A673 (cell line): ENCODE measurements around the gene NSFL1C. TPM values are rescaled to one million over a fixed set of nuclear protein-coding genes. Genes with fewer than 3 reads are reported as not detected.

Experiments used
- Bru-seq: library from RNA; stranded (reverse); fragments of 400-500 nt; gene quantifications from one replicate; lab custom pipeline; 2021; lab: Mats Ljungman, UMichigan
- BruChase-seq, 2 experiments: library from RNA; stranded (reverse); fragments of 400-500 nt; gene quantifications; one replicate each; lab custom pipeline; 2021; lab: Mats Ljungman, UMichigan
- BruUV-seq: library from RNA; stranded (reverse); fragments of 400-500 nt; replicated peaks from 2 replicates; lab custom pipeline; 2021; lab: Mats Ljungman, UMichigan
- CTCF ChIA-PET: fragments of 300-600 bp; sonication (Branson Sonifier 250); formaldehyde crosslinking; loops from one replicate; lab custom pipeline; 2022; ENCODE audit warnings: antibody characterized with exemption; lab: Charles Lee
- POLR2A ChIA-PET: fragments of 300-600 bp; sonication (Branson Sonifier 250); formaldehyde crosslinking; loops from one replicate; lab custom pipeline; 2022; ENCODE audit warnings: antibody characterized with exemption; ENCODE audit not compliant: low non-redundant PET; lab: Charles Lee
- DNase-seq: peaks from one replicate; pipeline ENCODE4 v3.0.0-alpha.2; 2015; ENCODE audit warnings: low spot score
- H3K27ac ChIP-seq: fragments of 200-600 bp; sonication (generic); 2 replicates; pipeline ENCODE4 v1.5.1; 2016; ENCODE audit warnings: mixed run types, low read depth, mild to moderate bottlenecking, mixed read lengths, antibody characterized with exemption, low read length; ENCODE audit not compliant: poor library complexity, severe bottlenecking
- H3K27me3 ChIP-seq: fragments of 200-600 bp; sonication (generic); replicated peaks from 2 replicates; pipeline ENCODE4 v1.6.1; 2017; ENCODE audit warnings: mixed run types, low read depth, mild to moderate bottlenecking, mixed read lengths, antibody characterized with exemption, low read length; ENCODE audit not compliant: insufficient read depth, poor library complexity
- H3K36me3 ChIP-seq: fragments of 200-600 bp; sonication (generic); 2 replicates; pipeline ENCODE4 v1.6.1; 2016; ENCODE audit warnings: mixed run types, mild to moderate bottlenecking, mixed read lengths, antibody characterized with exemption, low read length; ENCODE audit not compliant: insufficient read depth, poor library complexity, severe bottlenecking
- H3K4me1 ChIP-seq: fragments of 200-600 bp; sonication (generic); 2 replicates; pipeline ENCODE4 v1.6.1; 2017; ENCODE audit warnings: mixed run types, mild to moderate bottlenecking, mixed read lengths, antibody characterized with exemption, low read length; ENCODE audit not compliant: insufficient read depth, poor library complexity, severe bottlenecking
- H3K4me3 ChIP-seq: fragments of 200-600 bp; sonication (generic); 2 replicates; pipeline ENCODE4 v1.5.1; 2016; ENCODE audit warnings: low read depth, mixed run types, mild to moderate bottlenecking, mixed read lengths, low read length; ENCODE audit not compliant: poor library complexity, severe bottlenecking
- H3K9me3 ChIP-seq: fragments of 200-600 bp; sonication (generic); 2 replicates; pipeline ENCODE4 v1.6.1; 2016; ENCODE audit warnings: mixed run types, low read depth, mild to moderate bottlenecking, mixed read lengths, antibody characterized with exemption, low read length; ENCODE audit not compliant: poor library complexity, severe bottlenecking
- EZH2 ChIP-seq: fragments of 200-600 bp; sonication (generic); IDR thresholded peaks from 2 replicates; pipeline ENCODE4 v1.6.1; 2017; ENCODE audit warnings: borderline replicate concordance, low read depth, mild to moderate bottlenecking, mixed read lengths, antibody characterized with exemption, low read length; ENCODE audit not compliant: poor library complexity, severe bottlenecking
- intact Hi-C: fragments of 100-400 bp; cut with micrococcal nuclease; formaldehyde crosslinking; loops from one replicate; pipeline ENCODE4 v1.10.0; 2022; ENCODE audit not compliant: unreplicated experiment
- long read RNA-seq: library from polyadenylated mRNA; stranded (forward); transcript quantifications from one replicate; pipeline ENCODE4 v2.0.0, GENCODE V29; 2022
- total RNA-seq: library from RNA; stranded (reverse); gene quantifications from 2 replicates; pipeline ENCODE4 v1.2.3, GENCODE V29; 2021
- TF ChIP-seq, protein P1 (sequence below): fragments of 300-800, 200-600 bp; sonication (generic); conservative IDR thresholded peaks from 2 replicates; pipeline ENCODE4 v1.5.1; 2017; ENCODE audit warnings: low read depth, mild to moderate bottlenecking, antibody characterized with exemption, low read length, moderate library complexity, mixed read lengths

NSFL1C gene
- total RNA-seq (148 and 158 TPM in 2 replicates), Bru-seq, nascent RNA (percentile 94 among the genes with signal in this experiment), BruChase-seq, experiment 1, labeled RNA remaining after a 2-hour chase (percentile 90 among the genes with signal in this experiment), BruChase-seq, experiment 2, labeled RNA remaining after a 6-hour chase (percentile 86 among the genes with signal in this experiment)
- long read RNA-seq, transcript NSFL1C-201 (9 exons, 3,568 nt): major isoform, 214 of 290 reads
- long read RNA-seq, transcript NSFL1C-213 (8 exons, 2,588 nt): minor isoform, 9 of 290 reads
- long read RNA-seq, partial matches to known transcripts: 10 of 290 reads
- long read RNA-seq, other reads (novel, unspliced or antisense): 54 of 290 reads

DNA sequence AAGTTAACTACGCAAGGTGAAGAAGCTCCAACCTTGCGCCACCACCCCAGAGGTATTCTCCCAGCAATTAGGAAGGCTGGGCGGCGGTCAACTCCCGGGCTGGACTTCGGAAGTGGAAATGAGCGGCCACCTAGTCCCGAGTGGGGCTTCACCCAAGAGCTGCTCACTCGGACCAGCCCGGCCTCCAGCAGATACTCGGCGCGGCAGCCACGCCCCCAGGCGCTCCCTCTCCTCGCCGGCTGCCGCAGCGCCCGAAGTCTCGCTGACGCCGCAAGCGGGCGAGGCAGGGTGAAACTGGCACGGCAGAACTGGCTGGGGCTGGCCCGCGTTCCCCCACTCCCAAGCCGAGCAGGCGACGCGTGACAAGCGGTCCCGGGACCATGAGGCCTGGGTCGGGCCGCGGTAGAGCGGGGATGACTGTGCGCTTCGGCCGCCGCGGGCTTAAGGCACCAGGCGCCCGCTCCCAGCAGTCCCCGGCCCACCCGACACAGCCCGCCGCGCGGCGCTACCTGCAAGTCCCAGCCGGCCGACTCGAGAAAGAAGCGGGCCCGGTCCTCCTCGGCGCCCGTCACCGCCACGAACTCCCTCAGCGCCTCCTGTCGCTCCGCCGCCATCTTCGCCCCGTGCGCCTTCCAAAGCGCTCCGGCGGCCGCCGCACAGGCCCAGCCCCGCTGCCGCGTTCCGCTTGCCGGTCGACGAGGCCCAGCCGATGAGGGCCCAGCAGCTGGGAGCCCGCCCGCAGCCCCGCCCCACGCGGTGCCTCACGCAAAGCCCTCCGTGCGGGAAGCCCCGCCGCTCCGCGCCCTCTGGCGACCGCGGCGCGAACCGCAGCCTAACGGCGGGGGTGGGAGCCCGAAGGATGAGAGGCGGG, at the start of gene NSFL1C:
NSFL1C (minus strand) TSS at position 639 of the 871 bp plus-strand sequence; CDS start at position 614, 25 bp downstream.
- peak; percentile 96 for DNase-seq
- Histone ChIP-seq H3K4me1 (peaks cover 13% of the 10 kb centered on the region), H3K4me3 (peak within 1 kb of the TSS; percentile 98), H3K36me3 (peaks cover 20% of the 10 kb centered on the region), H3K27me3 (no peaks in the 10 kb centered on the region), H3K9me3 (no peaks in the 10 kb centered on the region), H3K27ac (peak within 1 kb of the TSS; percentile 97)
- ChIA-PET CTCF (interaction anchor here (0.6 to 2.5 kb wide), 3 partner anchors 19 to 37 kb away, joined by 3 to 15 read pairs (median 12); no protein-coding TSS in a partner anchor), POLR2A (interaction anchor here (0.7 kb wide), 2 partner anchors 75 to 382 kb away, joined by 4 read pairs; no protein-coding TSS in a partner anchor)
- no TSS peak for BruUV-seq
- intact Hi-C loops: loop anchor here (10.0 kb wide), 1 partner anchor 352 kb away; the partner anchor contains the start of gene PSMF1
- TF ChIP-seq EZH2: no peak
- TF ChIP-seq, protein P1, sequence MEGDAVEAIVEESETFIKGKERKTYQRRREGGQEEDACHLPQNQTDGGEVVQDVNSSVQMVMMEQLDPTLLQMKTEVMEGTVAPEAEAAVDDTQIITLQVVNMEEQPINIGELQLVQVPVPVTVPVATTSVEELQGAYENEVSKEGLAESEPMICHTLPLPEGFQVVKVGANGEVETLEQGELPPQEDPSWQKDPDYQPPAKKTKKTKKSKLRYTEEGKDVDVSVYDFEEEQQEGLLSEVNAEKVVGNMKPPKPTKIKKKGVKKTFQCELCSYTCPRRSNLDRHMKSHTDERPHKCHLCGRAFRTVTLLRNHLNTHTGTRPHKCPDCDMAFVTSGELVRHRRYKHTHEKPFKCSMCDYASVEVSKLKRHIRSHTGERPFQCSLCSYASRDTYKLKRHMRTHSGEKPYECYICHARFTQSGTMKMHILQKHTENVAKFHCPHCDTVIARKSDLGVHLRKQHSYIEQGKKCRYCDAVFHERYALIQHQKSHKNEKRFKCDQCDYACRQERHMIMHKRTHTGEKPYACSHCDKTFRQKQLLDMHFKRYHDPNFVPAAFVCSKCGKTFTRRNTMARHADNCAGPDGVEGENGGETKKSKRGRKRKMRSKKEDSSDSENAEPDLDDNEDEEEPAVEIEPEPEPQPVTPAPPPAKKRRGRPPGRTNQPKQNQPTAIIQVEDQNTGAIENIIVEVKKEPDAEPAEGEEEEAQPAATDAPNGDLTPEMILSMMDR: peak; percentile 82

GRCh38 chr20:1513801-1514200, 47.2 kb upstream of the NSFL1C start:
- Histone ChIP-seq H3K4me3 (no peak overlapping the region), H3K27ac (no peak overlapping the region), H3K9me3 (no peaks in the 10 kb centered on the region), H3K4me1 (no peaks in the 10 kb centered on the region), H3K27me3 (peaks cover 17% of the 10 kb centered on the region), H3K36me3 (no peaks in the 10 kb centered on the region)
- no peak for DNase-seq
- TF ChIP-seq, protein P1: no peak
- TF ChIP-seq EZH2: no peak
- no TSS peak for BruUV-seq
- intact Hi-C loops: no loop called here
- CTCF ChIA-PET: no interaction called here
- POLR2A ChIA-PET: no interaction called here

GRCh38 chr20:1509237-1509636, 42.6 kb upstream of the NSFL1C start:
- H3K36me3 ChIP-seq: no peaks in the 10 kb centered on the region
- ChIA-PET CTCF (interaction anchor here (1.0 to 1.6 kb wide), 2 partner anchors 225 to 268 kb away, joined by 3 to 14 read pairs; no protein-coding TSS in a partner anchor), POLR2A (no interaction called here)
- intact Hi-C loops: loop anchor here (1.0 to 5.0 kb wide), 2 partner anchors 225 to 268 kb away; no protein-coding TSS in a partner anchor
- H3K4me1 ChIP-seq: no peaks in the 10 kb centered on the region
- peaks cover 6% of the 10 kb centered on the region for H3K27me3 ChIP-seq
- peak; percentile 62 for DNase-seq
- TF ChIP-seq EZH2: no peak
- TF ChIP-seq, protein P1: peak; percentile 69
- H3K9me3 ChIP-seq: no peaks in the 10 kb centered on the region
- no TSS peak for BruUV-seq
- no peak overlapping the region for H3K4me3 ChIP-seq
- H3K27ac ChIP-seq: no peak overlapping the region
